GM06990 (cell line): ENCODE data around the gene ACOX3.
A peak's percentile ranks its signal among the peaks of the same experiment; 100 is the strongest.

ENCODE experiments used
- DNase-seq: peaks from one replicate; pipeline ENCODE4 v3.0.0-alpha.2; 2011; ENCODE audit not compliant: insufficient read length; ENCODE audit errors: extremely low read depth
- H3K27me3 ChIP-seq: replicated peaks from 2 replicates; pipeline ENCODE4 v1.6.0; 2011; ENCODE audit warnings: low read length; ENCODE audit not compliant: control insufficient read depth, insufficient read depth
- H3K36me3 ChIP-seq: 2 replicates; pipeline ENCODE4 v1.5.1; 2011; ENCODE audit warnings: low read length; ENCODE audit not compliant: control insufficient read depth, insufficient read depth
- H3K4me3 ChIP-seq: replicated peaks from 2 replicates; pipeline ENCODE4 v1.5.1; 2011; ENCODE audit warnings: low read depth, mild to moderate bottlenecking, control low read depth, low read length
- TF ChIP-seq, protein P1 (sequence below): IDR thresholded peaks from 2 replicates; pipeline ENCODE4 v1.5.1; 2011; ENCODE audit warnings: low read length, control low read depth, mild to moderate bottlenecking, inconsistent platforms; ENCODE audit not compliant: insufficient read depth, poor library complexity, severe bottlenecking

Gene ACOX3

DNA sequence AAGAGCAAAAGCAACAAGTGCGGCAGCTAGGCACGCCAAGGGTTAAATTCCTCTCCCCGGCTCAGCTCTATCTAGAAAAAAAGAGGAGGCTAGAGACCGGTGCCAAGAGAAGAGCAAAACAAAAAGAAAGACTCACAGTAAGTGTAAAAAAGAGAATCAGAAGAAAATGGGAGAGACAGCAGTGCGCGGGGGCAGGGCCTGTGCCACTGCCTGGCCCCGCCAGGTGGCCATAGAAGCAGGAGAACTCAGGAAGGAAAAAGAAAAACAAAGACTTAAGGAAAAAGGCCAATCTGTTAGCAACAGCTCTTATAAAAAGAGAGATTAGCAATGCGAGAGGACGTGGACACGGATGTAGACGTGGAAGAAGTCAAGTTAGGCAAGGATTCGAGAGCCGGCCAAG, 3.2 kb downstream of the ACOX3 start:
- Histone ChIP-seq H3K36me3 (peaks cover 1% of the 10 kb centered on the region; the same call in 1 of the 2 replicates), H3K4me3 (no peak overlapping the region), H3K27me3 (no peaks in the 10 kb centered on the region)
- TF ChIP-seq, protein P1, sequence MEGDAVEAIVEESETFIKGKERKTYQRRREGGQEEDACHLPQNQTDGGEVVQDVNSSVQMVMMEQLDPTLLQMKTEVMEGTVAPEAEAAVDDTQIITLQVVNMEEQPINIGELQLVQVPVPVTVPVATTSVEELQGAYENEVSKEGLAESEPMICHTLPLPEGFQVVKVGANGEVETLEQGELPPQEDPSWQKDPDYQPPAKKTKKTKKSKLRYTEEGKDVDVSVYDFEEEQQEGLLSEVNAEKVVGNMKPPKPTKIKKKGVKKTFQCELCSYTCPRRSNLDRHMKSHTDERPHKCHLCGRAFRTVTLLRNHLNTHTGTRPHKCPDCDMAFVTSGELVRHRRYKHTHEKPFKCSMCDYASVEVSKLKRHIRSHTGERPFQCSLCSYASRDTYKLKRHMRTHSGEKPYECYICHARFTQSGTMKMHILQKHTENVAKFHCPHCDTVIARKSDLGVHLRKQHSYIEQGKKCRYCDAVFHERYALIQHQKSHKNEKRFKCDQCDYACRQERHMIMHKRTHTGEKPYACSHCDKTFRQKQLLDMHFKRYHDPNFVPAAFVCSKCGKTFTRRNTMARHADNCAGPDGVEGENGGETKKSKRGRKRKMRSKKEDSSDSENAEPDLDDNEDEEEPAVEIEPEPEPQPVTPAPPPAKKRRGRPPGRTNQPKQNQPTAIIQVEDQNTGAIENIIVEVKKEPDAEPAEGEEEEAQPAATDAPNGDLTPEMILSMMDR, result no peak
- no peak for DNase-seq

GRCh38 chr4:8435656-8436121, 4.8 kb downstream of the ACOX3 start:
- TF ChIP-seq, protein P1, result no peak
- H3K27me3 ChIP-seq, result no peaks in the 10 kb centered on the region
- H3K4me3 ChIP-seq, result peak overlapping the region; percentile 59
- DNase-seq, result peak; percentile 56
- H3K36me3 ChIP-seq, result peaks cover 4% of the 10 kb centered on the region; the same call in 1 of the 2 replicates

DNA sequence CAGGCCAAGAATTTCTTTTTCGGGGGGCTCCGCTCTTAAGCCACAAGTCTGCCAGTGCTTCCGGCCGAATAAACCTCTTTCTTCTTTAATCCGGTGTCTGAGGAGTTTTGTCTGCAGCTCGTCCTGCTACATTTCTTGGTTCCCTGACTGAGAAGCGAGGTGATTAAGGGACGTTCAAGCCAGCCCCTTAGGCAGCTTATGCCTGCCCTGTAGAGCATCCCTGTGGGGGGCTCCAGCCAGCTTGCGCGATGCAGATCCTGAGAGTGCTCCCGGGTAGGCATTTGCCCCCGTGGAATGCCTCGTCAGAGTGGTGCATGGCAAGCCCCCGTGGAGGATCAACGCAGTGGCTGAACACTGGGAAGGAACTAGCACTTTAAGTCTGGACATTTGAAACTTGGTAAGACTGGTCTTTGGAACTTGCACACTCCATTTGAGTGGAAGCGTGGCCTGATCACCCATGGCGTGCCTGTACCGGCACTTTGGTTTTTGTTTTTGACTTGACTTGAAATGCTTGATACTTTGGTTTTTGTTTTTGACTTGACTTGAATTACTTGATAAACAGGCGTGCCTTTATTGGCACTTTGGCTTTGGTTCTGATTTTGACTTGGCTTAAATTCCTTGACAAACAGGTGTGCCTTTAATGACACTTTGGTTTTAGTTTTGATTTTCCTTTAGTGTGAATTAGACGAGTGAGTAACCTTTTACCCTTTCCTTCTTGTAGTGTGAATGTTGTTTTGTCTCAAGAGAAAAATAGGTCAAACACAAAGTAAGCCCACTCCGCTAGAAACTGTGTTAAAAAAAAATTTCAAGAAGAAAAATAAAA, 6.1 kb downstream of the ACOX3 start:
- Histone ChIP-seq H3K36me3 (peaks cover 4% of the 10 kb centered on the region; the same call in 1 of the 2 replicates), H3K27me3 (no peaks in the 10 kb centered on the region), H3K4me3 (peak overlapping the region; percentile 59)
- TF ChIP-seq, protein P1, result no peak
- no peak for DNase-seq

DNA sequence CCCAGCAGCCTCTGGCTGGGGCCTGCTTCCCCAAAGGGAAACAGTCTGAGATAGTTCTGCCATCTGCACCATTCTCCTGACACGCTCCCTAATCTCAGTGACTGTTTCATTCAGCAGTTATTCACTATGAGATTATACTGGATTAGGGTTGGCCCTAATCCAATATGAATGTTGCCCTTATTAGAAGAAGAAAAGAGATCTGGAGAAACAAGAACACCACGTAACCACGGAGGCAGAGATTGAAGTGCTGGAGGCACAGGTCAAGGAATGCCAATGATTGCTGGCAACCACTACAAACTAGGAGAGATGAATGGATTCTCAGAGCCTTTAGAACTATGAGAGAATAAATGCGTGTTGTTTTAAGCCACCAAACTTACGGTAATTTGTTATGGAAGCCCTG, 7.4 kb downstream of the ACOX3 start:
- H3K4me3 ChIP-seq, result no peak overlapping the region
- DNase-seq, result no peak
- H3K36me3 ChIP-seq, result peaks cover 4% of the 10 kb centered on the region; the same call in 1 of the 2 replicates
- TF ChIP-seq, protein P1, result no peak
- H3K27me3 ChIP-seq, result no peaks in the 10 kb centered on the region

- no peak for DNase-seq
- Histone ChIP-seq H3K4me3 (no peak overlapping the region), H3K36me3 (peaks cover 4% of the 10 kb centered on the region; the same call in 1 of the 2 replicates), H3K27me3 (no peaks in the 10 kb centered on the region)
- TF ChIP-seq, protein P1, result no peak
Observed at GRCh38 chr4:8431553-8431952, 9.0 kb downstream of the ACOX3 start.
